ENCODE results near the gene PARP11. TPM values are rescaled to one million over a fixed set of nuclear protein-coding genes. Genes with fewer than 3 reads are reported as not detected.

Gene PARP11, protein sequence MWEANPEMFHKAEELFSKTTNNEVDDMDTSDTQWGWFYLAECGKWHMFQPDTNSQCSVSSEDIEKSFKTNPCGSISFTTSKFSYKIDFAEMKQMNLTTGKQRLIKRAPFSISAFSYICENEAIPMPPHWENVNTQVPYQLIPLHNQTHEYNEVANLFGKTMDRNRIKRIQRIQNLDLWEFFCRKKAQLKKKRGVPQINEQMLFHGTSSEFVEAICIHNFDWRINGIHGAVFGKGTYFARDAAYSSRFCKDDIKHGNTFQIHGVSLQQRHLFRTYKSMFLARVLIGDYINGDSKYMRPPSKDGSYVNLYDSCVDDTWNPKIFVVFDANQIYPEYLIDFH
- total RNA-seq (1 to 10 TPM; 5.7 to 8.6 (median 6.6) TPM), polyA plus RNA-seq (2.2 TPM)
- long read RNA-seq, donor 1, partial matches to known transcripts, result 1 of 4 reads
- long read RNA-seq, donor 1, other reads (novel, unspliced or antisense), result 3 of 4 reads
- long read RNA-seq, donor 2, full-length matches to known transcripts, result 2 of 6 reads
- long read RNA-seq, donor 2, partial matches to known transcripts, result 0 of 6 reads
- long read RNA-seq, donor 2, other reads (novel, unspliced or antisense), result 4 of 6 reads
- long read RNA-seq, donor 3, full-length matches to known transcripts, result 8 of 13 reads
- long read RNA-seq, donor 3, partial matches to known transcripts, result 2 of 13 reads
- long read RNA-seq, donor 3, other reads (novel, unspliced or antisense), result 3 of 13 reads
- long read RNA-seq, donor 4, full-length matches to known transcripts, result 1 of 4 reads
- long read RNA-seq, donor 4, partial matches to known transcripts, result 0 of 4 reads
- long read RNA-seq, donor 4, other reads (novel, unspliced or antisense), result 3 of 4 reads

DNA sequence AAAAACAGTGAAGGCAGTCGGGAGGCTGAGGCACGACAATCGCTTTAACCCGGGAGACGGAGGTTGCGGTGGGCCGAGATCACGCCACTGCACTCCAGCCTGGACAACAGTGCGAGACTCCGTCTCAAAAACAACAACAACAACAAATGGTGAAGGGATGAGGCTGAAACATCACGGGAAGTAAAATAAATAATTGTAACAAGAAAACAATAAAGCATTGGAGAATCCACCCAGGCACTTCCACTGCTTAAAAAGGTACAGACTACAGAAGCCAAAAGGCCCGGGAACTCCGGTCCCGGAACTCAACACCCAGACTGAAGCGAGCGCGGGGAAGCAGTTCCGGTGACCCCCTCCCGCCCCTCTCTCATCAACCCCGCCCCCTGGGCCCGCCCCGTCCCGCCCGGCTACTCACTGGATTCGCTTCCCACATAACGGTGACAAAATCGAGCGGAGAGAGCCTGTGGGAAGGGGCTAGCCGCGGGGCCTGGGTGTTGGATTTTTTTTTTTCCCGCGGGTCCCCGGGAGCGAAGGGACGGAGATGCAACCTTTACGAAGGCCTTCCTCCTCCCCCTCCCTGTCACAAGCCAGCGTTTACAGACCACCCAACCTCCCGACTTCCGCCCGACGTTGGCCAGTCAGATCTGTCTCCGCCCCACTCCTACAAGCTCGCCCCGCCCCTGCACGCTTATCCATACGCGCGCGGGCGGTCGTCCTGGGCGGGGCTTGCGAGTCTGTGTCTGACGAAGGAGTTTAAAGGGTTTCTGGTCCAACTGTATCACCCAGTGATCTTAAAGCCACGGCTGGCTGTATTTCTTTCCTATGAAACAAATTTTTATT lies at the start of gene PARP11:
Gene PARP11, minus strand, starts transcription at position 600 of the 837 bp plus-strand sequence. Its CDS starts 170 bp downstream, at position 430.
- peak within 1 kb of the TSS; percentile 77 for H3K4me3 ChIP-seq (ENCODE audit: low read length)
- ATAC-seq (peak; percentile 100), DNase-seq (peak; percentile 98 to 100 (median 99))
- intact Hi-C loops (cut with DNase I), result loop anchor here in 1 of 4 donors (5.0 kb wide), 1 partner anchor 664 kb away; the partner anchor contains the start of gene RAD51AP1
- no peaks in the 10 kb centered on the region for H3K9me3 ChIP-seq (ENCODE audit: control insufficient read depth, low read length)
- H3K27me3 ChIP-seq (ENCODE audit: control insufficient read depth, insufficient read depth), result no peaks in the 10 kb centered on the region
- peak within 1 kb of the TSS; percentile 98 for H3K27ac ChIP-seq (ENCODE audit: low read length)
- H3K4me1 ChIP-seq (ENCODE audit: control insufficient read depth, insufficient read depth, low read length), result peaks cover 2% of the 10 kb centered on the region
- under 1% methylated on average over 55 of the region's 55 CpGs for WGBS

DNA sequence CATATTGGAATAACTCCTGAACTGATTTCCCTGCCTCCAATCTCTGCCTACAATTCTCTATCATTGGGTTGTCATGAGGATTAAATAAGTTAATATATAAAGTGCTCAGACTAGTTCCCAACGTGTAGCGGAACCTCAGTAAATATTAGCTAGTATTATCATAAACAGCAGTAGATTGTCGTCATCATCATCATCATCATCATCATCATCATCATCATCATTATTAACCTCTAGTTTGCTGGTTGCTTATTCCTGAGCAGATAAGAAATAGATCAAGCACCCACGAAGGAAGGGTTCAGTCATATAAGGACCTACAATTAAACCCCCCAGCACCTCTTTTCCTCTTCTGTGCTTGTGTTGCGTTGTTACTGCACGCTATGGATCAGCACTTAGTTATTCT lies 48.8 kb upstream of the PARP11 start:
- Histone ChIP-seq H3K4me3 (ENCODE audit: low read length) (no peak overlapping the region), H3K4me1 (ENCODE audit: control insufficient read depth, insufficient read depth, low read length) (no peaks in the 10 kb centered on the region), H3K27me3 (ENCODE audit: control insufficient read depth, insufficient read depth) (no peaks in the 10 kb centered on the region), H3K9me3 (ENCODE audit: control insufficient read depth, low read length) (no peaks in the 10 kb centered on the region), H3K27ac (ENCODE audit: low read length) (no peak overlapping the region)
- no peak for DNase-seq
- intact Hi-C loops (cut with DNase I), result no loop called here
- no peak for ATAC-seq
- WGBS, result 88% methylated on average over 6 of the region's 6 CpGs

DNA sequence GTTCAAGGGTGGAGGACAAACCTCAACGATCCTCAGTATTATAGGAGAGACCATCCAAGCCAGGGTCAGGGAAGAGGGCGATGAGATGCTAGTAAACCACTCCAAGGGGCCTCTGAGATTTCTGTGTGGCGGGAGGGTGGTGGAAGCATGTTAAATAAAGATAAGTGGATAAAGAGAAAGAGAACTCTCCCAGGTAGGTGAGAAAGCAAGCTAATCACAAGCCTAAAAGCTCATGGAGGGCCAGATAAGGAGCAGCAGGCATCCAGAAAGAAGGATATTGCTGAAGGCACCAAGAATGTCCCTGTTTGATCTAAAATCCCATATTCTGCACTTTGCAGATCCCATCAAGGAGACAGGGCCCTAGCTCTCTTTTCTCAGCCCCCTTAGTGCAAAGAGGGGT lies 48.3 kb upstream of the PARP11 start:
- no peak for ATAC-seq
- Histone ChIP-seq H3K4me1 (ENCODE audit: control insufficient read depth, insufficient read depth, low read length) (no peaks in the 10 kb centered on the region), H3K27me3 (ENCODE audit: control insufficient read depth, insufficient read depth) (no peaks in the 10 kb centered on the region), H3K9me3 (ENCODE audit: control insufficient read depth, low read length) (no peaks in the 10 kb centered on the region), H3K27ac (ENCODE audit: low read length) (no peak overlapping the region), H3K4me3 (ENCODE audit: low read length) (no peak overlapping the region)
- intact Hi-C loops (cut with DNase I), result no loop called here
- WGBS, result 75% methylated on average over 3 of the region's 3 CpGs
- DNase-seq, result no peak

DNA sequence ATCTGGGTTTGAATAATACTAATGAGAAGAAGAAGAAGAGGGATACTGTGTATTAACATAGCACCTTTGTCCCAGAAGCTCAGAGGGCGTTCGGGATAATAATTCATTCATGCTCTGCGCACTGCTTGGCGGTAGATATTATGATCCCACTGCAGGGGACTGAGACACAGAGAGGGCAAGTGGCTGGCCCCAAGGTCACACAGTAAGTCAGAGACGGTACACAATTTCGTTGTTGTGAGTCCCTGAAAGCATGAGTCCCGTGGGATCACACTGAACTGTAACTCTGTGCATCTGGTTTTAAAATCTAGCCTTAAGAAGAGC lies 47.9 kb upstream of the PARP11 start:
- H3K27me3 ChIP-seq (ENCODE audit: control insufficient read depth, insufficient read depth), result no peaks in the 10 kb centered on the region

DNA sequence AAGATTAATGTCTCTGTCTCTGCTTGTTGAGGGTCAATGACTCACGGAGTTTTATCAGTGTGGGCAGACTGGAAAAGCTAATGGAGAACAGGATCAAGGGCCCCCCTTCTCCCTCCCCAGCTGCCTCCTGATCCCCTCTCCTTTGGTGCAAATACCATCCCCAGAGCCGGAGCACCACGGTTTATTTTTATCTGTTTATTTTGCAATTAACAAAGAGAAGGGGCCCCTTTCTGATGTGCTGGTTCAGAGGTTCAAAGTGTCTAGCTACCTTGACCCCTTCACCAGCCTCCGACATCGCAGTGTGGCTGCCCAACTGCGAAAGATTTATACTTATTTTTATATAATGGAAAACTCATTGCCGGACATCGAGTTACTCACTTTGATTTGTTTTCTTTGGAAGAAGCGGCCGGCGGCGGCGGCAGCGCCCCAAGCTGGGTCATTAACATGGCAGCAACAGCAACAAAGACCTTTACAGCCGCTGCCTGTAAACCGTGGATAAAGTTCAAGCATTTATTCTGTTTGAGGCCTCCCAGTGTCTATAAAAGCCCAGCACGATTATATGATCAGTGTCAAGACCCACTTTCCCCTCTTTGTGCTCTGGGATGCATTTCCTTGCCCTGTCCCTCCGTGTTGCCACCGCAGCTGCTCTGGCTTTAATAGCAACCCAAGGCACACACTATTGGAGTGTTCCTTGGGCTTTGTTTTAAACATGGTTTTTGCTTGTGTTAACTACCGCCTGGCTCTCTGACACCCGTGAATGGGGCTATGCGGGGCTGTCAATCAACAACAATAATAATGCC lies 47.4 kb upstream of the PARP11 start:
- Histone ChIP-seq H3K4me3 (ENCODE audit: low read length) (no peak overlapping the region), H3K27ac (ENCODE audit: low read length) (no peak overlapping the region), H3K27me3 (ENCODE audit: control insufficient read depth, insufficient read depth) (no peaks in the 10 kb centered on the region), H3K9me3 (ENCODE audit: control insufficient read depth, low read length) (no peaks in the 10 kb centered on the region), H3K4me1 (ENCODE audit: control insufficient read depth, insufficient read depth, low read length) (no peaks in the 10 kb centered on the region)
- intact Hi-C loops (cut with DNase I), result no loop called here
- ATAC-seq, result no peak
- 39% methylated on average over 22 of the region's 22 CpGs for WGBS
- DNase-seq, result no peak

More for the DNA sequence above, 47.9 kb upstream of the PARP11 start:
- 80% methylated on average over 7 of the region's 7 CpGs for WGBS
- Histone ChIP-seq H3K9me3 (ENCODE audit: control insufficient read depth, low read length) (no peaks in the 10 kb centered on the region), H3K27ac (ENCODE audit: low read length) (no peak overlapping the region), H3K4me3 (ENCODE audit: low read length) (no peak overlapping the region), H3K4me1 (ENCODE audit: control insufficient read depth, insufficient read depth, low read length) (no peaks in the 10 kb centered on the region)
- intact Hi-C loops (cut with DNase I), result no loop called here
- ATAC-seq (no peak), DNase-seq (no peak)

DNA sequence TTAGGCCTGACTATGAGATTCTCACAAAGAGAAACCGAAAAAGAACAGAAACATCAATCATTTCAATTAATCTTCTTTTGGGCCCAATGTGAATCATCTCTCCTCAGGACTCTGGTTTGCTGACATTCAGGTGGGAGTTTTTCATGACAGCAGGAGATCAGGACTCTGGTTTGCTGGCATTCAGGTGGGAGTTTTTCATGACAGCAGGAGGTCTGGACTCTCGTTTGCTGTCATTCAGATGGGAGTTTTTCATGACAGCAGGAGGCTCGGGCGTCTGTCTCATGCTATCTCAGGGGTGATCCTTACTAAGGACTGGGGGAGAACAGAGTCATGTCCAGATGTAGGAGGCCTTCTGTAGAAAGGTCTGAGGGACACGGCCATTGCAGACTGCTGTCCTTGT lies 40.1 kb upstream of the PARP11 start:
- H3K9me3 ChIP-seq (ENCODE audit: control insufficient read depth, low read length), result no peaks in the 10 kb centered on the region
- DNase-seq, result no peak
- no peak overlapping the region for H3K4me3 ChIP-seq (ENCODE audit: low read length)
- H3K27me3 ChIP-seq (ENCODE audit: control insufficient read depth, insufficient read depth), result no peaks in the 10 kb centered on the region
- no peak overlapping the region for H3K27ac ChIP-seq (ENCODE audit: low read length)
- WGBS, result 68% methylated on average over 5 of the region's 5 CpGs
- ATAC-seq, result no peak
- no peaks in the 10 kb centered on the region for H3K4me1 ChIP-seq (ENCODE audit: control insufficient read depth, insufficient read depth, low read length)
- intact Hi-C loops (cut with DNase I), result no loop called here

DNA sequence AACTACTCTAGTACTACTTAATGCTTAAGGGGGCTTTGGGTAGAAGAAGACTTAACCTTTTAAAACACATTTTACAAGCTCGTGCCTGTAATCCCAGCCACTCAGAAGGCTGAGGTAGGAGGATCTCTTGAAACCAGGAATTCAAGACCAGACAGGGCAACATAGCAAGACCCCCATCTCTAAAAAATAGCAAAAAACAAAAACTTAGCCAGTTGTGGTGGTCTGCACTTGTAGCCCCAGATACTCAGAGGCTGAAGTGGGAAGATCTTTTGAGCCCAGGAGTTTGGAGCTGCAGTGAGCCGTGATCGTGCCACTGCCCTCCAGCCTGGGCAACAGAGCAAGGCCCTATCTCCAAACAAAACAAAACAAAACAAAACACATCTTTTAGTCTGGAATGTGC lies 39.7 kb upstream of the PARP11 start:
- H3K4me3 ChIP-seq (ENCODE audit: low read length), result no peak overlapping the region
- DNase-seq, result no peak
- WGBS, result 73% methylated on average over 3 of the region's 3 CpGs
- no peaks in the 10 kb centered on the region for H3K9me3 ChIP-seq (ENCODE audit: control insufficient read depth, low read length)
- no peaks in the 10 kb centered on the region for H3K4me1 ChIP-seq (ENCODE audit: control insufficient read depth, insufficient read depth, low read length)
- H3K27me3 ChIP-seq (ENCODE audit: control insufficient read depth, insufficient read depth), result no peaks in the 10 kb centered on the region
- ATAC-seq, result no peak
- intact Hi-C loops (cut with DNase I), result no loop called here
- H3K27ac ChIP-seq (ENCODE audit: low read length), result no peak overlapping the region

DNA sequence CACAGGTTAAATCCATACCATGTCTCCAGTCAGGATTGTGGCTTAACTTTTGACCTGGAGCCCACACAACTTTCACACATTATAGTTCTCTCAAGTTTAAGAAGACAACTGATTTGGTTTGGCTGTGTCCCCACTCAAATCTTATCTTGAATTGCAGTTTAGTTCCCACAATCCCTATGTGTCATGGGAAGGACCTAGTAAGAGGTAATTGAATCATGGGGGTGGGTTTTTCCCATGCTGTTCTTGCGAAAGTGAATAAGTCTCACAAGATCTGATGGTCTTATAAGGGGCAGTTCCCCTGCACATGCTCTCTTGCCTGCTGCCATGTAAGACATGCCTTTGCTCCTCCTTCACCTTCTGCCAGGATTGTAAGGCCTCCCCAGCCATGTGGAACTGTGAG lies 38.2 kb upstream of the PARP11 start:
- WGBS, result 85% methylated on average over 1 of the region's 1 CpG
- intact Hi-C loops (cut with DNase I), result no loop called here
- Histone ChIP-seq H3K4me3 (ENCODE audit: low read length) (no peak overlapping the region), H3K4me1 (ENCODE audit: control insufficient read depth, insufficient read depth, low read length) (no peaks in the 10 kb centered on the region), H3K9me3 (ENCODE audit: control insufficient read depth, low read length) (no peaks in the 10 kb centered on the region), H3K27ac (ENCODE audit: low read length) (no peak overlapping the region), H3K27me3 (ENCODE audit: control insufficient read depth, insufficient read depth) (no peaks in the 10 kb centered on the region)
- DNase-seq (no peak), ATAC-seq (no peak)

DNA sequence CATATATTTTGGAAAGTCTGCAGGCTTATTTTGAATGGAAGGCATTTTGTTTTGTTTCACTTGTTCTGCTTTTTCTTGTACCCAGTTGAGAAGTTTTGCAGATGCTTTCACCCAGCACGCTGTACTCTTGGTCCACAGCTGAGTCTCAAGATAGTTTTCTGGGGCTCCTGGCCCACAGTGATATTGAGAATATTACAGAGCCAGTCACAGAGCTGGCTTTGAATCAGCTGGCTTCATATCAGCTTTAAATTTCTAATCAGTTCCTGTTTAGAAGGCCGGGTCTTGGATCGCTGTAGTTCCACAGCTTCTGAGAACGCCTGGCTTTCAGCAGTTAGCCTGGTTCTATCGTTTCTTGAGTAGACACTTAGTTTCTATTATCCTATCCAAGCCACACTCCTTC lies 32.5 kb upstream of the PARP11 start:
- WGBS, result 47% methylated on average over 5 of the region's 5 CpGs
- ATAC-seq, result no peak
- Histone ChIP-seq H3K27ac (ENCODE audit: low read length) (no peak overlapping the region), H3K4me3 (ENCODE audit: low read length) (no peak overlapping the region), H3K4me1 (ENCODE audit: control insufficient read depth, insufficient read depth, low read length) (no peaks in the 10 kb centered on the region), H3K9me3 (ENCODE audit: control insufficient read depth, low read length) (no peaks in the 10 kb centered on the region), H3K27me3 (ENCODE audit: control insufficient read depth, insufficient read depth) (no peaks in the 10 kb centered on the region)
- intact Hi-C loops (cut with DNase I), result no loop called here
- DNase-seq, result no peak

DNA sequence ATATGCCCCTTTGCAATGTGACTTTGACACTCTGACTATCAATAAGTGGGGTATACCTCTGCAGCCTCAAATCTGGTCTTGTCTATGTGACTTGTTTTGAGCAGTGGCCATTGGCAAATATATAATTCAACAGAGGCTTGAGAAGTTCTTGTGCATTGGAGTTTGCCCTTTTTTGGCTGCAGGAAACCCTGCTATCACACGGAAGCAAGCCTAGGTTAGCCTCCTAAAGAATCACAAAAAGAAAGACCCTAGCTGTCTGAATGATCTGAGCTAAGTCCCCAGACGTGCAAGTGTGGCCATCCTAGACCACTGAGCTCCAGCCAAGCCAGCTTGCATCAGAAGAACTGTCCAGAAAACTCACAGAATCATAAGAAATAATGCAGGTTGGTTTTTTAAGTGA lies 31.8 kb upstream of the PARP11 start:
- no peaks in the 10 kb centered on the region for H3K27me3 ChIP-seq (ENCODE audit: control insufficient read depth, insufficient read depth)
- no peak overlapping the region for H3K4me3 ChIP-seq (ENCODE audit: low read length)
- 40% methylated on average over 2 of the region's 2 CpGs for WGBS
- DNase-seq, result no peak
- intact Hi-C loops (cut with DNase I), result no loop called here
- H3K27ac ChIP-seq (ENCODE audit: low read length), result no peak overlapping the region
- H3K4me1 ChIP-seq (ENCODE audit: control insufficient read depth, insufficient read depth, low read length), result no peaks in the 10 kb centered on the region
- no peak for ATAC-seq
- H3K9me3 ChIP-seq (ENCODE audit: control insufficient read depth, low read length), result no peaks in the 10 kb centered on the region
